Activated CD4-positive, alpha-beta T cell treated with anti-CD3 and anti-CD28 coated beads for 24 hours (primary cell): ENCODE results near the gene GCK.

Experiments used
- DNase-seq, 2 donors: peaks; one replicate each; pipeline ENCODE4 v3.0.0-alpha.2; 2020; ENCODE audit warnings: low read depth in 2 of 2

GCK gene

GRCh38 chr7:44103923-44104859, 85.0 kb downstream of the GCK start, which contains the start of gene AEBP1:
Gene AEBP1 (plus strand): TSS chr7:44104345. CDS start chr7:44104666, 321 bp downstream.
- no peak for DNase-seq

- DNase-seq: no peak
Observed at GRCh38 chr7:44103566-44103922, 85.7 kb downstream of the GCK start.

GRCh38 chr7:44102846-44103565, 86.2 kb downstream of the GCK start:
- no peak for DNase-seq

- DNase-seq: no peak
Observed at GRCh38 chr7:44101966-44102845, 87.0 kb downstream of the GCK start.

GRCh38 chr7:44101303-44101965, 87.8 kb downstream of the GCK start:
- DNase-seq: no peak

- DNase-seq: no peak
Observed at GRCh38 chr7:44100458-44101302, 88.6 kb downstream of the GCK start.

- DNase-seq: no peak
Observed at GRCh38 chr7:44099669-44100068, 89.6 kb downstream of the GCK start.

GRCh38 chr7:44098092-44099068, 90.9 kb downstream of the GCK start:
- no peak for DNase-seq

GRCh38 chr7:44097064-44097932, 91.9 kb downstream of the GCK start:
- DNase-seq: no peak

- DNase-seq: no peak
Observed at GRCh38 chr7:44096326-44096881, 92.8 kb downstream of the GCK start.

GRCh38 chr7:44095781-44096180, 93.5 kb downstream of the GCK start:
- no peak for DNase-seq

GRCh38 chr7:44094883-44095592, 94.2 kb downstream of the GCK start:
- no peak for DNase-seq

- no peak for DNase-seq
Observed at GRCh38 chr7:44094365-44094764, 94.9 kb downstream of the GCK start.
